ENCODE measurements around the gene MLLT3. TPM values are rescaled to one million over a fixed set of nuclear protein-coding genes. Genes with fewer than 3 reads are reported as not detected.

MLLT3 gene
- total RNA-seq, 1 experiment from 2014 or later: 7.0 TPM

- TF ChIP-seq ZNF512 (CRISPR knock-in tag; IDR thresholded peaks at IDR 0.05; ENCODE audit: borderline replicate concordance): no peak
These were observed 324.6 kb downstream of the MLLT3 start (continued) for GRCh38 chr9:20297646-20298084.

GRCh38 chr9:20295555-20295954 lies 326.7 kb downstream of the MLLT3 start:
- no peak overlapping the region for H3K27ac Mint-ChIP-seq
- POLR2A ChIA-PET: no interaction called here
- peaks cover 31% of the 10 kb centered on the region for H3K9me3 Mint-ChIP-seq
- TF ChIP-seq ZNF416 (CRISPR knock-in tag; IDR thresholded peaks at IDR 0.05): no peak
- TF ChIP-seq ZBTB43 (CRISPR knock-in tag; IDR thresholded peaks at IDR 0.05): no peak
- TF ChIP-seq ZNF423 (CRISPR knock-in tag; IDR thresholded peaks at IDR 0.05): no peak
- TF ChIP-seq ZNF512 (CRISPR knock-in tag; IDR thresholded peaks at IDR 0.05; ENCODE audit: borderline replicate concordance): no peak
- no peak for TF ChIP-seq ELF4 (CRISPR knock-in tag; IDR thresholded peaks at IDR 0.05; ENCODE audit: low read depth)
- no peak for TF ChIP-seq ZNF121 (CRISPR knock-in tag; IDR thresholded peaks at IDR 0.05)
- no peak for TF ChIP-seq ZNF232 (CRISPR knock-in tag; IDR thresholded peaks at IDR 0.05)
- H3K27me3 Mint-ChIP-seq (ENCODE audit: low read depth): no peaks in the 10 kb centered on the region
- DNase-seq (ENCODE audit: low spot score): no peak
- no peak overlapping the region for H3K4me3 Mint-ChIP-seq
- ATAC-seq: no peak
- peaks cover 6% of the 10 kb centered on the region for H3K36me3 Mint-ChIP-seq
- CTCF ChIA-PET: no interaction called here
- H3K4me1 Mint-ChIP-seq: peaks cover 18% of the 10 kb centered on the region

GRCh38 chr9:20294046-20294750 lies 328.1 kb downstream of the MLLT3 start:
- ChIA-PET CTCF (no interaction called here), POLR2A (no interaction called here)
- peaks cover 31% of the 10 kb centered on the region for H3K9me3 Mint-ChIP-seq
- no peak for ATAC-seq
- DNase-seq (ENCODE audit: low spot score): no peak
- H3K27ac Mint-ChIP-seq: no peak overlapping the region
- peaks cover 8% of the 10 kb centered on the region; the same call in 1 of the 2 replicates for H3K4me1 Mint-ChIP-seq
- no peak overlapping the region for H3K4me3 Mint-ChIP-seq
- no peaks in the 10 kb centered on the region for H3K27me3 Mint-ChIP-seq (ENCODE audit: low read depth)
- H3K36me3 Mint-ChIP-seq: peaks cover 3% of the 10 kb centered on the region; the same call in 1 of the 2 replicates
- no peak for TF ChIP-seq RELA (CRISPR knock-in tag; IDR thresholded peaks at IDR 0.05; ENCODE audit: borderline replicate concordance)
- TF ChIP-seq E2F1 (CRISPR knock-in tag; IDR thresholded peaks at IDR 0.05): no peak
- no peak for TF ChIP-seq KAT7 (CRISPR knock-in tag; IDR thresholded peaks at IDR 0.05; ENCODE audit: borderline replicate concordance)
- no peak for TF ChIP-seq TEAD4 (CRISPR knock-in tag; IDR thresholded peaks at IDR 0.05)
- no peak for TF ChIP-seq NR2C2 (CRISPR knock-in tag; IDR thresholded peaks at IDR 0.05)
- no peak for TF ChIP-seq NFYB (CRISPR knock-in tag; conservative IDR thresholded peaks at IDR 0.05; ENCODE audit: low read depth)
- no peak for TF ChIP-seq ATF3 (CRISPR knock-in tag; conservative IDR thresholded peaks at IDR 0.05)
- TF ChIP-seq CDX4 (CRISPR knock-in tag; IDR thresholded peaks at IDR 0.05; ENCODE audit: borderline replicate concordance): no peak
- no peak for TF ChIP-seq TCF7 (CRISPR knock-in tag; IDR thresholded peaks at IDR 0.05; ENCODE audit: low read depth)
- TF ChIP-seq ZNF263 (CRISPR knock-in tag; IDR thresholded peaks at IDR 0.05; ENCODE audit: low read depth): no peak
- TF ChIP-seq STAT6 (CRISPR knock-in tag; conservative IDR thresholded peaks at IDR 0.05; ENCODE audit: low read depth): no peak
- no peak for TF ChIP-seq USF2 (CRISPR knock-in tag; IDR thresholded peaks at IDR 0.05)
- TF ChIP-seq ESRRA (CRISPR knock-in tag; IDR thresholded peaks at IDR 0.05; ENCODE audit: borderline replicate concordance): no peak
